NB4 (cell line): ENCODE data around the gene MIS12.

Experiments
- DNase-seq: peaks from one replicate; pipeline ENCODE4 v3.0.0; 2010; ENCODE audit warnings: low read depth
- H3K4me3 ChIP-seq: one replicate; pipeline ENCODE4 v1.5.1; 2011; ENCODE audit warnings: mild to moderate bottlenecking, low read depth, low read length, moderate library complexity
- CTCF ChIP-seq: IDR thresholded peaks from one replicate; pipeline ENCODE4 v1.5.1; 2012; ENCODE audit warnings: low read depth, low read length
- MAX ChIP-seq: IDR thresholded peaks from 2 replicates; pipeline ENCODE4 v1.6.1; 2011; ENCODE audit warnings: low read depth, low read length
- MYC ChIP-seq: IDR thresholded peaks from 2 replicates; pipeline ENCODE4 v1.6.1; 2011; ENCODE audit warnings: low read depth, low read length
- POLR2A ChIP-seq: IDR thresholded peaks from 2 replicates; pipeline ENCODE4 v1.6.1; 2011; ENCODE audit warnings: mild to moderate bottlenecking; ENCODE audit not compliant: insufficient read length; ENCODE audit errors: extremely low read depth

MIS12 gene

GRCh38 chr17:5443728-5444127, 42.6 kb upstream of the MIS12 start:
- DNase-seq: no peak
- no peak for TF ChIP-seq CTCF
- TF ChIP-seq MYC: no peak
- TF ChIP-seq MAX: no peak
- no peak for TF ChIP-seq POLR2A
- H3K4me3 ChIP-seq: no peak overlapping the region

- TF ChIP-seq CTCF (no peak), MAX (no peak), POLR2A (no peak), MYC (no peak)
- no peak overlapping the region for H3K4me3 ChIP-seq
- no peak for DNase-seq
Measured at GRCh38 chr17:5444209-5444608, 42.2 kb upstream of the MIS12 start.

GRCh38 chr17:5446786-5447185, 39.6 kb upstream of the MIS12 start:
- no peak overlapping the region for H3K4me3 ChIP-seq
- DNase-seq: no peak
- TF ChIP-seq POLR2A (no peak), MAX (no peak), MYC (no peak), CTCF (no peak)

GRCh38 chr17:5464717-5465507, 21.5 kb upstream of the MIS12 start:
- H3K4me3 ChIP-seq: no peak overlapping the region
- no peak for DNase-seq
- TF ChIP-seq CTCF: no peak
- TF ChIP-seq MYC: no peak
- TF ChIP-seq POLR2A: no peak
- TF ChIP-seq MAX: no peak

GRCh38 chr17:5466295-5466694, 20.1 kb upstream of the MIS12 start:
- H3K4me3 ChIP-seq: peak overlapping the region; percentile 93
- DNase-seq: no peak
- TF ChIP-seq MAX (no peak), CTCF (no peak), MYC (no peak), POLR2A (no peak)
